ENCODE data around the gene ZNF77.
"Not testable (repeated sequence)": the region's sequence is repeated elsewhere in the genome, so short reads cannot be mapped to it uniquely, and the experiment has no call there.

The ZNF77 gene

DNA sequence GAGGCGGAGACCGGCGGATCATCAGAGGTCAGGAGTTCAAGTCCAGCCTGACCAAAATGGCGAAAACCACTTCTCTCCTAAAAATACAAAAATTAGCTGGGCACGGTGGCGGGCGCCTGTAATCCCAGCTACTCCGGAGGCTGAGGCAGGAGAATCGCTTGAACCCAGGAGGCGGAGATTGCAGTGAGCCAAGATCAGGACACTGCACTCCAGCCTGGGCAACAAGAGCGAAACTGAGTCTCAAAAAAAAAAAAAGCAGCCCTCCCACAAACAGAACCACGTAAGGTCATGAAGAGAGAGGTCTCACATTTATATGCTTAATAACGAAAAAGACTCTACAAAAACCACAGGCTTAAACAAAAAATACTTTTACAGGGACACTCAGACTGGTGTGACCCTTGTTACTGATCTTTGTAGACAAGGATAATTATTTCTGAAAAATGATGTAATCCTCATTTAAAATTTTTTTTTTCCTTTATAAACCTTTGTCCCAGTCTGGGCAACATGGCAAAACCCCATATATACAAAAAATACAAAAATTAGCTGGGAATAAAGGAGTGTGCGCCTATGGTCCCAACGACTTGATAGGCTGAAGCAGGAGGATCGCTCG, 909 bp upstream of the ZNF77 start:
- H2AFZ ChIP-seq (ENCODE audit: low read depth, low read length), result peak overlapping the region; percentile 100
- no peak overlapping the region for H3K27ac ChIP-seq (ENCODE audit: low read length, poor library complexity, severe bottlenecking)
- peaks cover 0 to 6% of the 10 kb centered on the region in 2 experiments for H3K36me3 ChIP-seq (ENCODE audit: control insufficient read depth in 1 of 2, insufficient read depth in 2 of 2, low read depth in 1 of 2, low read length in 2 of 2)
- peak overlapping the region; percentile 79 for H2BK120ac ChIP-seq (ENCODE audit: low read depth, low read length)
- peaks cover 15% of the 10 kb centered on the region for H3K4me1 ChIP-seq (ENCODE audit: control insufficient read depth, insufficient read depth, low read depth, low read length)
- peak overlapping the region; percentile 89 for H3K4me2 ChIP-seq (ENCODE audit: low read length, poor library complexity, severe bottlenecking)
- no peak overlapping the region for H2AK5ac ChIP-seq (ENCODE audit: low read length, severe bottlenecking)
- H4K8ac ChIP-seq (ENCODE audit: low read length), result peak overlapping the region; percentile 96
- H3K9ac ChIP-seq (ENCODE audit: low read length), result peak overlapping the region; percentile 95
- H3K79me1 ChIP-seq (replicated peaks; ENCODE audit: low read length, poor library complexity, severe bottlenecking), result peaks cover 34% of the 10 kb centered on the region
- no peak overlapping the region for H2BK5ac ChIP-seq (ENCODE audit: low read depth, low read length, poor library complexity, severe bottlenecking)
- H2BK12ac ChIP-seq (ENCODE audit: low read length in 2 of 2), result peak overlapping the region in 1 of 2 experiments; percentile 18
- H3K4ac ChIP-seq (ENCODE audit: low read depth in 1 of 2, low read length in 2 of 2), result peak overlapping the region in 1 of 2 experiments; percentile 93
- no peaks in the 10 kb centered on the region for H3K27me3 ChIP-seq (ENCODE audit: control insufficient read depth in 1 of 2, insufficient read depth in 1 of 2, low read length in 2 of 2)
- H3K9me3 ChIP-seq (ENCODE audit: control insufficient read depth, low read length), result no peaks in the 10 kb centered on the region
- H3K18ac ChIP-seq (ENCODE audit: low read depth in 1 of 2, low read length in 2 of 2), result peak overlapping the region; percentile 94 to 99
- 92% methylated on average over 15 of the region's 17 CpGs for WGBS
- no peak overlapping the region for H2BK15ac ChIP-seq (ENCODE audit: low read depth, poor library complexity, severe bottlenecking)
- no peak overlapping the region for H3K14ac ChIP-seq (ENCODE audit: low read length in 2 of 2)
- no peak overlapping the region for H3K23ac ChIP-seq (ENCODE audit: low read length in 2 of 2)
- H3K4me3 ChIP-seq (ENCODE audit: insufficient read depth in 1 of 2, low read depth in 1 of 2, low read length in 2 of 2), result peak overlapping the region; percentile 93 to 95
- DNase-seq, result no peak
- H4K91ac ChIP-seq (ENCODE audit: low read length), result peak overlapping the region; percentile 75

DNA sequence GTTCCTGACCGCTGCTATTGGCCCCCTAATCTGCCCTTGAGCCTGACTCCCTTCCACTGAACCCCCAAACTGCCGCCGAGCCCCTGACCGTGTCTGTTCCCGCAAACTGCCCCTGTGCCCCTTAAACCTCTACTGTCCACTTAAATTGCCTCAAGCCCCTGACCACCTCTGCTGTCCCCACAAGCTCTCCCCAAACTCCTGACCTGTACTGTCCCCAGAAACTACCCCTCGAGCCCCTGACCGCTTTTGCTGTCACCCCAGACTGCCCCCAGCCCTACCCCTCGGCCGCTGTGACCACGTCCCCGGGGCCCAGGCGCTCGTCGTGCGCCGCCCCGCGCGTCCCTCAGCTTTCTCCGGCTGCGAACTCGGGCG, 382 bp downstream of the ZNF77 start:
- H3K18ac ChIP-seq (ENCODE audit: low read depth in 1 of 2, low read length in 2 of 2), result peak overlapping the region; percentile 66 to 90
- peak overlapping the region; percentile 86 to 95 for H3K4me3 ChIP-seq (ENCODE audit: insufficient read depth in 1 of 2, low read depth in 1 of 2, low read length in 2 of 2)
- peaks cover 13% of the 10 kb centered on the region for H3K4me1 ChIP-seq (ENCODE audit: control insufficient read depth, insufficient read depth, low read depth, low read length)
- H3K36me3 ChIP-seq (ENCODE audit: control insufficient read depth in 1 of 2, insufficient read depth in 2 of 2, low read depth in 1 of 2, low read length in 2 of 2), result peaks cover 4 to 8% of the 10 kb centered on the region in 2 experiments
- peak overlapping the region; percentile 85 for H4K8ac ChIP-seq (ENCODE audit: low read length)
- no peak overlapping the region for H2BK12ac ChIP-seq (ENCODE audit: low read length in 2 of 2)
- peak overlapping the region in 1 of 2 experiments; percentile 63 for H3K23ac ChIP-seq (ENCODE audit: low read length in 2 of 2)
- no peak overlapping the region for H2BK120ac ChIP-seq (ENCODE audit: low read depth, low read length)
- no peaks in the 10 kb centered on the region for H3K9me3 ChIP-seq (ENCODE audit: control insufficient read depth, low read length)
- peak overlapping the region; percentile 9 for H2BK5ac ChIP-seq (ENCODE audit: low read depth, low read length, poor library complexity, severe bottlenecking)
- H2AK5ac ChIP-seq (ENCODE audit: low read length, severe bottlenecking), result no peak overlapping the region
- 13% methylated on average over 23 of the region's 23 CpGs for WGBS
- peak overlapping the region; percentile 98 for H3K4me2 ChIP-seq (ENCODE audit: low read length, poor library complexity, severe bottlenecking)
- peaks cover 36% of the 10 kb centered on the region for H3K79me1 ChIP-seq (replicated peaks; ENCODE audit: low read length, poor library complexity, severe bottlenecking)
- H3K27me3 ChIP-seq (ENCODE audit: control insufficient read depth in 1 of 2, insufficient read depth in 1 of 2, low read length in 2 of 2), result no peaks in the 10 kb centered on the region
- no peak overlapping the region for H3K27ac ChIP-seq (ENCODE audit: low read length, poor library complexity, severe bottlenecking)
- H2AFZ ChIP-seq (ENCODE audit: low read depth, low read length), result peak overlapping the region; percentile 93
- H3K14ac ChIP-seq (ENCODE audit: low read length in 2 of 2), result peak overlapping the region in 1 of 2 experiments; percentile 97
- H3K9ac ChIP-seq (ENCODE audit: low read length), result peak overlapping the region; percentile 95
- H3K4ac ChIP-seq (ENCODE audit: low read depth in 1 of 2, low read length in 2 of 2), result peak overlapping the region in 1 of 2 experiments; percentile 35
- H2BK15ac ChIP-seq (ENCODE audit: low read depth, poor library complexity, severe bottlenecking), result peak overlapping the region; percentile 15
- no peak for DNase-seq
- no peak overlapping the region for H4K91ac ChIP-seq (ENCODE audit: low read length)

- Histone ChIP-seq H3K18ac (ENCODE audit: low read depth in 1 of 2, low read length in 2 of 2) (no peak overlapping the region), H3K9ac (ENCODE audit: low read length) (no peak overlapping the region), H3K79me1 (replicated peaks; ENCODE audit: low read length, poor library complexity, severe bottlenecking) (peaks cover 35% of the 10 kb centered on the region), H3K9me3 (ENCODE audit: control insufficient read depth, low read length) (no peaks in the 10 kb centered on the region), H3K4me1 (ENCODE audit: control insufficient read depth, insufficient read depth, low read depth, low read length) (peaks cover 10% of the 10 kb centered on the region), H2AK5ac (ENCODE audit: low read length, severe bottlenecking) (no peak overlapping the region), H2BK120ac (ENCODE audit: low read depth, low read length) (no peak overlapping the region), H2BK12ac (ENCODE audit: low read length in 2 of 2) (no peak overlapping the region), H3K36me3 (ENCODE audit: control insufficient read depth in 1 of 2, insufficient read depth in 2 of 2, low read depth in 1 of 2, low read length in 2 of 2) (peaks cover 12 to 16% of the 10 kb centered on the region in 2 experiments), H4K8ac (ENCODE audit: low read length) (no peak overlapping the region), H3K27me3 (ENCODE audit: control insufficient read depth in 1 of 2, insufficient read depth in 1 of 2, low read length in 2 of 2) (no peaks in the 10 kb centered on the region), H3K27ac (ENCODE audit: low read length, poor library complexity, severe bottlenecking) (no peak overlapping the region), H3K4ac (ENCODE audit: low read depth in 1 of 2, low read length in 2 of 2) (no peak overlapping the region), H3K4me3 (ENCODE audit: insufficient read depth in 1 of 2, low read depth in 1 of 2, low read length in 2 of 2) (no peak overlapping the region), H2BK15ac (ENCODE audit: low read depth, poor library complexity, severe bottlenecking) (no peak overlapping the region), H2AFZ (ENCODE audit: low read depth, low read length) (no peak overlapping the region), H3K4me2 (ENCODE audit: low read length, poor library complexity, severe bottlenecking) (no peak overlapping the region), H3K14ac (ENCODE audit: low read length in 2 of 2) (no peak overlapping the region), H3K23ac (ENCODE audit: low read length in 2 of 2) (no peak overlapping the region), H2BK5ac (ENCODE audit: low read depth, low read length, poor library complexity, severe bottlenecking) (no peak overlapping the region), H4K91ac (ENCODE audit: low read length) (no peak overlapping the region)
- WGBS, result 94% methylated on average over 14 of the region's 14 CpGs
- DNase-seq, result no peak
Observed at GRCh38 chr19:2942928-2943640, 1.7 kb downstream of the ZNF77 start.

GRCh38 chr19:2935863-2936262, 8.9 kb downstream of the ZNF77 start:
- not testable (repeated sequence) for H2AFZ ChIP-seq (ENCODE audit: low read depth, low read length); H2BK5ac ChIP-seq (ENCODE audit: low read depth, low read length, poor library complexity, severe bottlenecking); DNase-seq; H4K8ac ChIP-seq (ENCODE audit: low read length); H2BK120ac ChIP-seq (ENCODE audit: low read depth, low read length); H3K4me2 ChIP-seq (ENCODE audit: low read length, poor library complexity, severe bottlenecking); H2BK15ac ChIP-seq (ENCODE audit: low read depth, poor library complexity, severe bottlenecking); H3K4me3 ChIP-seq (ENCODE audit: insufficient read depth in 1 of 2, low read depth in 1 of 2, low read length in 2 of 2); H3K14ac ChIP-seq (ENCODE audit: low read length in 2 of 2); H3K27ac ChIP-seq (ENCODE audit: low read length, poor library complexity, severe bottlenecking); H3K27me3 ChIP-seq (ENCODE audit: control insufficient read depth in 1 of 2, insufficient read depth in 1 of 2, low read length in 2 of 2); H3K9ac ChIP-seq (ENCODE audit: low read length); H3K18ac ChIP-seq (ENCODE audit: low read depth in 1 of 2, low read length in 2 of 2); H2AK5ac ChIP-seq (ENCODE audit: low read length, severe bottlenecking); H2BK12ac ChIP-seq (ENCODE audit: low read length in 2 of 2); H3K23ac ChIP-seq (ENCODE audit: low read length in 2 of 2); H4K91ac ChIP-seq (ENCODE audit: low read length); H3K4ac ChIP-seq (ENCODE audit: low read depth in 1 of 2, low read length in 2 of 2); H3K4me1 ChIP-seq (ENCODE audit: control insufficient read depth, insufficient read depth, low read depth, low read length)
- Histone ChIP-seq H3K79me1 (replicated peaks; ENCODE audit: low read length, poor library complexity, severe bottlenecking) (peaks cover 17% of the 10 kb centered on the region), H3K9me3 (ENCODE audit: control insufficient read depth, low read length) (peaks cover 48% of the 10 kb centered on the region), H3K36me3 (ENCODE audit: control insufficient read depth in 1 of 2, insufficient read depth in 2 of 2, low read depth in 1 of 2, low read length in 2 of 2) (peaks cover 51 to 53% of the 10 kb centered on the region in 2 experiments)
- WGBS, result 100% methylated on average over 3 of the region's 4 CpGs

All from mesenchymal stem cell (in vitro differentiated cells and primary cell).